ENCODE data around the gene NABP1. TPM values are rescaled to one million over a fixed set of nuclear protein-coding genes. Genes with fewer than 3 reads are reported as not detected.

Gene NABP1
- total RNA-seq, 4 donors from 2014 or later: 31.4 to 273 (median 211) TPM

DNA sequence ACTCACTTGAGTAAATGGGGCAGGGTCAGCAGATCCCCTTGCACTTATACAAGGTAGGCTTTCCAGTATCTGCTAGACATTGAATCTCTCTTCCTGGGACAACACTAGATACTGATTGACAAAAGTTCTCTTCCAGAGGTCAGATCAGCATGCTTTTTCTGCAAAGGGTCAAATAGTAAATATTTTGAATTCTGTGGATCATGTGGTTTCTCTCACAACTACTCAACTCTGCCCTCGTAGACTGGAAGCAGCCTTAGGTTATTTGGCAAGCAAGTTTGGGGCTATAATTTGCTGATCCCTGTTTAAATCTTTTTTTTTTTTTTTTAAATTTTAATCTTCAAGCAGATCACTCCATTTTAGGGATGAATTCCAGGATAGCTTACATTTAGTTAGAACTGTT, 17.4 kb upstream of the NABP1 start:
- Histone ChIP-seq H3K27ac (no peak overlapping the region), H3K9me3 (no peaks in the 10 kb centered on the region), H3K4me1 (no peaks in the 10 kb centered on the region), H3K27me3 (no peaks in the 10 kb centered on the region), H3K36me3 (no peaks in the 10 kb centered on the region), H3K4me3 (no peak overlapping the region)
- DNase-seq: no peak
- TF ChIP-seq POLR2A (IDR thresholded peaks at IDR 0.05): no peak
- TF ChIP-seq, protein P1, sequence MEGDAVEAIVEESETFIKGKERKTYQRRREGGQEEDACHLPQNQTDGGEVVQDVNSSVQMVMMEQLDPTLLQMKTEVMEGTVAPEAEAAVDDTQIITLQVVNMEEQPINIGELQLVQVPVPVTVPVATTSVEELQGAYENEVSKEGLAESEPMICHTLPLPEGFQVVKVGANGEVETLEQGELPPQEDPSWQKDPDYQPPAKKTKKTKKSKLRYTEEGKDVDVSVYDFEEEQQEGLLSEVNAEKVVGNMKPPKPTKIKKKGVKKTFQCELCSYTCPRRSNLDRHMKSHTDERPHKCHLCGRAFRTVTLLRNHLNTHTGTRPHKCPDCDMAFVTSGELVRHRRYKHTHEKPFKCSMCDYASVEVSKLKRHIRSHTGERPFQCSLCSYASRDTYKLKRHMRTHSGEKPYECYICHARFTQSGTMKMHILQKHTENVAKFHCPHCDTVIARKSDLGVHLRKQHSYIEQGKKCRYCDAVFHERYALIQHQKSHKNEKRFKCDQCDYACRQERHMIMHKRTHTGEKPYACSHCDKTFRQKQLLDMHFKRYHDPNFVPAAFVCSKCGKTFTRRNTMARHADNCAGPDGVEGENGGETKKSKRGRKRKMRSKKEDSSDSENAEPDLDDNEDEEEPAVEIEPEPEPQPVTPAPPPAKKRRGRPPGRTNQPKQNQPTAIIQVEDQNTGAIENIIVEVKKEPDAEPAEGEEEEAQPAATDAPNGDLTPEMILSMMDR (IDR thresholded peaks at IDR 0.05): no peak

GRCh38 chr2:191661097-191661924, 16.6 kb upstream of the NABP1 start:
- H3K27ac ChIP-seq: no peak overlapping the region
- no peak overlapping the region for H3K4me3 ChIP-seq

GRCh38 chr2:191664823-191665677, 12.9 kb upstream of the NABP1 start:
- Histone ChIP-seq H3K4me1 (no peaks in the 10 kb centered on the region), H3K27me3 (no peaks in the 10 kb centered on the region), H3K4me3 (no peak overlapping the region), H3K9me3 (no peaks in the 10 kb centered on the region), H3K36me3 (no peaks in the 10 kb centered on the region), H3K27ac (no peak overlapping the region)
- no peak for TF ChIP-seq POLR2A (IDR thresholded peaks at IDR 0.05)
- TF ChIP-seq, protein P1 (IDR thresholded peaks at IDR 0.05): no peak
- no peak for DNase-seq

More at GRCh38 chr2:191661097-191661924, 16.6 kb upstream of the NABP1 start:
- DNase-seq: no peak
- Histone ChIP-seq H3K9me3 (no peaks in the 10 kb centered on the region), H3K27me3 (no peaks in the 10 kb centered on the region), H3K4me1 (no peaks in the 10 kb centered on the region), H3K36me3 (no peaks in the 10 kb centered on the region)
- TF ChIP-seq, protein P1 (IDR thresholded peaks at IDR 0.05): no peak
- TF ChIP-seq POLR2A (IDR thresholded peaks at IDR 0.05): no peak

- Histone ChIP-seq H3K36me3 (no peaks in the 10 kb centered on the region), H3K9me3 (no peaks in the 10 kb centered on the region), H3K27ac (no peak overlapping the region), H3K4me3 (no peak overlapping the region), H3K4me1 (no peaks in the 10 kb centered on the region), H3K27me3 (no peaks in the 10 kb centered on the region)
- no peak for TF ChIP-seq POLR2A (IDR thresholded peaks at IDR 0.05)
- TF ChIP-seq, protein P1 (IDR thresholded peaks at IDR 0.05): no peak
- DNase-seq: no peak
These were observed 11.7 kb upstream of the NABP1 start for GRCh38 chr2:191666226-191666625.

GRCh38 chr2:191666732-191667131, 11.2 kb upstream of the NABP1 start:
- TF ChIP-seq, protein P1 (IDR thresholded peaks at IDR 0.05): no peak
- TF ChIP-seq POLR2A (IDR thresholded peaks at IDR 0.05): no peak
- DNase-seq: peak in 1 of 3 donors; percentile 44
- no peaks in the 10 kb centered on the region for H3K4me1 ChIP-seq

More at GRCh38 chr2:191666732-191667131, 11.2 kb upstream of the NABP1 start:
- Histone ChIP-seq H3K36me3 (no peaks in the 10 kb centered on the region), H3K27me3 (no peaks in the 10 kb centered on the region), H3K27ac (peak overlapping the region in 1 of 4 donors; percentile 14), H3K9me3 (no peaks in the 10 kb centered on the region), H3K4me3 (no peak overlapping the region)

Data from Peyer's patch (tissue), 4 donors.